ENCODE results near the gene FYCO1.

FYCO1 gene

DNA sequence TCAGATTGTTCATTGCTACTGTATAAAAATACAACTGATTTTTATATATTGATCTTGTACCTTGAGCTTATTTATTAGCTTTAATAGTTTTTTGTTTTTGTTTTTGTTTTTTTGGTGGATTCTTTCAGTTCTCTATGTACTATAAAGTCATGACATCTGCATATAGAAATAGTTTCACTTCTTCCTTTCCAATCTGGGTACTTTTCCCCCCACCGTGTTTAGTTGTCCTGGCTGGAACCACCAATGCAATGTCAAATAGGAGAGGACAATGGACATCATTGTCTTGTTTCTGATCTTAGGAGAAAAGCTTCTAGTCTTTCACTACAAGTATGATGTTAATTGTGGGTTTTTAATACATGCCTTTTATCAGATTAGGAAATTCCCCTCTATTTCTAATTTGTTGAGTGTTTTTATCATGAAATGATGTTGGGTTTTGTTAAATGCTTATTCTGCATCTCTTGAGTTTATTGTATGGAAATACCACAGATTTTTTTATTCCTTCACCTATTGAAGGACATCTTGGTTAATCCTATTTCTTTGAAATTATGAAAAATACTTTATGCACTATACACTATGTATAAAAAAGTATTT lies 34.4 kb upstream of the FYCO1 start:
- no peak for TF ChIP-seq ZFX (IDR thresholded peaks at IDR 0.05; ENCODE audit: borderline replicate concordance)
- TF ChIP-seq, protein P1, sequence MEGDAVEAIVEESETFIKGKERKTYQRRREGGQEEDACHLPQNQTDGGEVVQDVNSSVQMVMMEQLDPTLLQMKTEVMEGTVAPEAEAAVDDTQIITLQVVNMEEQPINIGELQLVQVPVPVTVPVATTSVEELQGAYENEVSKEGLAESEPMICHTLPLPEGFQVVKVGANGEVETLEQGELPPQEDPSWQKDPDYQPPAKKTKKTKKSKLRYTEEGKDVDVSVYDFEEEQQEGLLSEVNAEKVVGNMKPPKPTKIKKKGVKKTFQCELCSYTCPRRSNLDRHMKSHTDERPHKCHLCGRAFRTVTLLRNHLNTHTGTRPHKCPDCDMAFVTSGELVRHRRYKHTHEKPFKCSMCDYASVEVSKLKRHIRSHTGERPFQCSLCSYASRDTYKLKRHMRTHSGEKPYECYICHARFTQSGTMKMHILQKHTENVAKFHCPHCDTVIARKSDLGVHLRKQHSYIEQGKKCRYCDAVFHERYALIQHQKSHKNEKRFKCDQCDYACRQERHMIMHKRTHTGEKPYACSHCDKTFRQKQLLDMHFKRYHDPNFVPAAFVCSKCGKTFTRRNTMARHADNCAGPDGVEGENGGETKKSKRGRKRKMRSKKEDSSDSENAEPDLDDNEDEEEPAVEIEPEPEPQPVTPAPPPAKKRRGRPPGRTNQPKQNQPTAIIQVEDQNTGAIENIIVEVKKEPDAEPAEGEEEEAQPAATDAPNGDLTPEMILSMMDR (IDR thresholded peaks at IDR 0.05), result no peak
- H3K27ac ChIP-seq, result no peak overlapping the region

DNA sequence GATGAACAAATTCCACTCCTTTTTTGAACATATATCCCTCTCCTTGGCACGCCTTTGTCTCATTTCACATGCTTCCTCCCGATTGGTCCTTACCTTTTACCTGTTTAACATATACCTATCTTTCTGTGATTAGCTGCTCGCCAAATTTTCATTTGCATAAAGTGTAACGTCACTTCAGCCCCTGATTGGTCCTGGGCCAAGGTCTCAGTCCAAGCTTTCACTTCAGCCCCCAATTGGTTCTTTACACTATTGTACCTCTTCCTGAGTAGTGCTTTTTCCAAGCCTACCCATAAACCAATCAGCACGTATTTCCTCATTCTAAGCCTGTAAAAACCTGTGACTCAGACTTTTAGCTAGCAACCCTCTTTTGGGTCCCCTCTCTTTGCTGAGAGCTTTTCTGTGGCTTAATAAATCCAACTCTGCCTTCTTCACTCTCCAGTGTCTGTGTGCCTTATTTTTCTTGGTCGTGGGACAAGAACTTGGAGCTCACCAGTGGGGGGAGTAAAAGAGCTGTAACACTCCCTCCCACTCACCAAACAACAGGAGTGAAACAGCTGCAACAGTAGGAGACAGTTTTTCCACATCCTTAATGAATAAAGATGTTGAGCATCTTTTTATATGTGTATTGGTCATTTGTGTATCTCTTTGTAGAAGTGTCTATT lies 32.2 kb upstream of the FYCO1 start:
- no peak for TF ChIP-seq ZFX (IDR thresholded peaks at IDR 0.05; ENCODE audit: borderline replicate concordance)
- TF ChIP-seq, protein P1 (IDR thresholded peaks at IDR 0.05), result no peak

DNA sequence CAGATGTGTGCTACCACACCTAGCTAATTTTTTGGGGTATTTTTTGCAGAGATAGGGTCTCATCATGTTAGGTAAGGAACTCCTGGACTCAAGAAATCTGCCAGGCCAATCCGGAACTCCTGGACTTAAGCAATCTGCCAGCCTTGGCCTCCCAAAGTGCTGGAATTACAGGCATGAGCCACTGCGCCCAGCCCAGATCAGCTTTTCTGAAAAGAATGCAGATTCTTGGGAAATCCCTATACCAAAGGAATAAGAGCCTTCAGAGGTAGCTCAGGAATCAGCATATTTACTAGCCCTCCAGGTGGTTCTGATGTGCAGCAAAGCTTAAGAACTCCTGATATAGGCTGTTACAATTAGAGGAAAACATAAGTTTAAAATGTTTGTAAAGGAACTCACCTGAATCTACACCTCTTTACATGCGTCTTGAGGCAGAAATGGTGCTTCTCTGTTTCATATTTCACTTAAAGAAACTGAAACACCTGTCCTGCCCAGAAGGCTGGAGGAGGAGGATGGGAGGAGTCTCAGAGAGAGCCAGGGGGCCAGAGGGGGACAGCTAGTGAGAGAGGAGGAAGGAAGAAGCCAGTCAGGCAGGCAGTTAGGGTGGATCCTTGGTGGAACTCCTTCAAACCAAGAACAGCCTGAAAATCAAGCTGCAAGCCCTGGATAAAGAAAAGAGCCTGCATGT lies 31.5 kb upstream of the FYCO1 start, which contains the start of gene XCR1:
XCR1 (minus strand) TSS at position 463 of the 685 bp plus-strand sequence. CDS start 5,536 bp downstream, outside the sequence.
- TF ChIP-seq, protein P1 (IDR thresholded peaks at IDR 0.05), result no peak
- no peak for TF ChIP-seq ZFX (IDR thresholded peaks at IDR 0.05; ENCODE audit: borderline replicate concordance)
- no peak within 1 kb of the TSS for H3K27ac ChIP-seq

More for the DNA sequence above, 32.2 kb upstream of the FYCO1 start:
- no peak overlapping the region for H3K27ac ChIP-seq

DNA sequence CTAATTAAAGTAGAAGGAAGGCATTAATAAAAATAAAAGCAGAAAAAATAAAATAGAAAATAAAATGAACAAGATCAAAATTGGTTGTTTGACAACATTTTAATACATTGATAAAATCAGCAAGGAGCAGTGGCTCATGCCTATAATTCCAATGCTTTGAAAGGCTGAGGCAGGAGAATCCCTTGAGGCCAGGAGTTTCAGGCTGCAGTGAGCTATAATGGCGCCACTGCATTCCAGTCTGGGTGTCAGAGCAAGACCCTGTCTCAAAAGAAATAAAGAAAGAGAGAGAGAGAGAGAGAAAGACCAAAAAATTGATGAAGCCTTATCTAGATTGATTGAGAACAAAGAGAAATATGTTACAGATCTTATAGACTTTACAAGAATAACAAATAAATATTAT lies 29.5 kb upstream of the FYCO1 start:
- TF ChIP-seq ZFX (IDR thresholded peaks at IDR 0.05; ENCODE audit: borderline replicate concordance), result no peak
- TF ChIP-seq, protein P1 (IDR thresholded peaks at IDR 0.05), result no peak
- H3K27ac ChIP-seq, result no peak overlapping the region

DNA sequence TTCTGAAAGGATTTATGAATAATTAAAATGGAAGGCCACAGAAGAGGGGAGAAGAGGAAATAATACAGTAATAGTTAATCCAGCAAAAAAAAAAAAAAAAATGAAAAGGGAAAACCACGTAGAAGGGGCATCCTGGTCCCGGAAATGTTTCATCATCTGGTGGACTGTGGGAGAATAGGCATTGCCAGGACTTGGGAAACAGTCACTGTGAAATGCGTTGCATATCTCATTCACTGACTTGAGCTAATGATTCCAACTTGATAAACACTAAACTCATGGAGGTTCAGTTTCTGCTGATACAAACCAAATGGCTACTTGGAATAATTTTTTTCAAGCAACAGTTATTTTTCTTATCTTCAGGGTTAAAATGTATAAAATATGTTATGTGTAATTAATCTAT lies 28.5 kb upstream of the FYCO1 start:
- TF ChIP-seq, protein P1 (IDR thresholded peaks at IDR 0.05), result no peak
- no peak for TF ChIP-seq ZFX (IDR thresholded peaks at IDR 0.05; ENCODE audit: borderline replicate concordance)
- no peak overlapping the region for H3K27ac ChIP-seq

DNA sequence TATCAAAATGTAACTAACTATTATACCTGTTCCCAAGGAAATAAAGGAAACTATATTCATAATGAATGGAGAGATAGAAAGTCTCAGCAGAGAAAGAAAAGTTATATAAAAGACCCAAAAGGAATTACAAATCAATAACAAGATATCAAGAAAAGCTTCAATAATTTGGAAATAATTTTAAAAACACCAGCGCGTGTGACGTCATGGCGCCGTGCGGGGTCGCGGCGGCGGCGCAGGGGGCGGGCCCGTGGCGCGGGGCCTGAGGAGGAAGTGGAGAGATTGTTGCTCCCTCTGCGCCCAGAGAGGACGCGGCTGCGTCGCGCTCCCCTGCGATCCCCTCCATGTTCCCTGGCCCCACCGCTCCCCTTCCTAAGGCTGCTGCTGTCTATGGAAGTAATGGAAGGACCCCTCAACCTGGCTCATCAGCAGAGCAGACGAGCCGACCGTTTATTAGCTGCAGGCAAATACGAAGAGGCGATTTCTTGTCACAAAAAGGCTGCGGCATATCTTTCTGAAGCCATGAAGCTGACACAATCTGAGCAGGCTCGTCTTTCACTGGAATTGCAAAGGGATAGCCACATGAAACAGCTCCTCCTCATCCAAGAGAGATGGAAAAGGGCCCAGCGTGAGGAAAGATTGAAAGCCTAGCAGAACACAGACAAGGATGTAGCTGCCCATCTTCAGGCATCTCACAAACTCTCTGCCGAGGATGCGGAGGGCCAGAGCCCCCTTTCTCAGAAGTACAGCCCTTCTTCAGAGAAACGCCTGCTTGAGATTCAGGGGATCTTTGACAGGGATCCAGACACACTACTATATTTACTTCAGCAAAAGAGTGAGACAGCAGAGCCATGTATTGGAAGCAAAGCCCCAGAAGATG lies 27.5 kb upstream of the FYCO1 start:
- TF ChIP-seq, protein P1 (IDR thresholded peaks at IDR 0.05), result no peak
- TF ChIP-seq ZFX (IDR thresholded peaks at IDR 0.05; ENCODE audit: borderline replicate concordance), result no peak
- H3K27ac ChIP-seq, result no peak overlapping the region

Data from 22Rv1 (cell line).